Measurements from ENCODE around the gene SKOR1.

SKOR1 gene

GRCh38 chr15:67826717-67827561 lies 1.6 kb downstream of the SKOR1 start:
- Histone ChIP-seq H3K4me1 (ENCODE audit: control insufficient read depth, insufficient read depth, low read length) (peaks cover 14% of the 10 kb centered on the region), H3K27ac (ENCODE audit: low read length) (no peak overlapping the region), H3K9me3 (ENCODE audit: control insufficient read depth, insufficient read depth, low read length) (no peaks in the 10 kb centered on the region), H3K36me3 (ENCODE audit: control insufficient read depth, insufficient read depth, low read length) (no peaks in the 10 kb centered on the region; the same call in 1 of the 2 replicates), H3K4me3 (ENCODE audit: low read length) (no peak overlapping the region), H3K27me3 (ENCODE audit: control insufficient read depth, insufficient read depth, low read length) (peaks cover 94% of the 10 kb centered on the region)
- no peak for DNase-seq (ENCODE audit: low read depth, low spot score)
- WGBS (ENCODE audit: insufficient coverage, insufficient read length), result no CpG with 5 or more reads among the region's 88 CpGs

DNA sequence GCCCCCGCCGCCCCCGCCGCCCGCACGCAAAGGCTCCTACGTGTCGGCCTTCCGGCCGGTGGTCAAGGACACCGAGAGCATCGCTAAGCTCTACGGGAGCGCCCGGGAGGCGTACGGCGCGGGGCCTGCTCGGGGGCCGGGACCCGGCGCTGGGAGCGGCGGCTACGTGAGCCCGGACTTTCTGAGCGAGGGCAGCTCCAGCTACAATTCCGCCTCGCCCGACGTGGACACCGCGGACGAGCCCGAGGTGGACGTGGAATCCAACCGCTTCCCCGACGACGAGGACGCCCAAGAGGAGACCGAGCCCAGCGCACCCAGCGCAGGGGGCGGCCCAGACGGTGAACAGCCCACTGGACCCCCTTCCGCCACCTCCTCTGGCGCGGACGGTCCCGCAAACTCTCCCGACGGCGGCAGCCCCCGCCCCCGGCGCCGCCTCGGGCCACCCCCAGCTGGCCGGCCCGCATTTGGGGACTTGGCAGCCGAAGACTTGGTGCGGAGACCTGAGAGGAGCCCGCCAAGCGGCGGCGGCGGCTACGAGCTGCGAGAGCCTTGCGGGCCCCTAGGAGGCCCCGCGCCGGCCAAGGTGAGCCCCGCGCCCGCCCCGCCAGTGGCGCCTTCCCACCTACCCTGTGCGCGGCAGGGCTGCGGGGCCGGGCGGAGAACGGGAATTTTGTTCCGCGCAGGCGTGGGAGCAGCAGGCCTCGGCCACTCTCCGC lies 2.4 kb downstream of the SKOR1 start:
- Histone ChIP-seq H3K4me3 (ENCODE audit: low read length) (no peak overlapping the region), H3K9me3 (ENCODE audit: control insufficient read depth, insufficient read depth, low read length) (no peaks in the 10 kb centered on the region), H3K27ac (ENCODE audit: low read length) (no peak overlapping the region), H3K27me3 (ENCODE audit: control insufficient read depth, insufficient read depth, low read length) (peaks cover 94% of the 10 kb centered on the region), H3K4me1 (ENCODE audit: control insufficient read depth, insufficient read depth, low read length) (peaks cover 17% of the 10 kb centered on the region), H3K36me3 (ENCODE audit: control insufficient read depth, insufficient read depth, low read length) (no peaks in the 10 kb centered on the region; the same call in 1 of the 2 replicates)
- WGBS (ENCODE audit: insufficient coverage, insufficient read length), result no CpG with 5 or more reads among the region's 91 CpGs
- DNase-seq (ENCODE audit: low read depth, low spot score), result no peak

DNA sequence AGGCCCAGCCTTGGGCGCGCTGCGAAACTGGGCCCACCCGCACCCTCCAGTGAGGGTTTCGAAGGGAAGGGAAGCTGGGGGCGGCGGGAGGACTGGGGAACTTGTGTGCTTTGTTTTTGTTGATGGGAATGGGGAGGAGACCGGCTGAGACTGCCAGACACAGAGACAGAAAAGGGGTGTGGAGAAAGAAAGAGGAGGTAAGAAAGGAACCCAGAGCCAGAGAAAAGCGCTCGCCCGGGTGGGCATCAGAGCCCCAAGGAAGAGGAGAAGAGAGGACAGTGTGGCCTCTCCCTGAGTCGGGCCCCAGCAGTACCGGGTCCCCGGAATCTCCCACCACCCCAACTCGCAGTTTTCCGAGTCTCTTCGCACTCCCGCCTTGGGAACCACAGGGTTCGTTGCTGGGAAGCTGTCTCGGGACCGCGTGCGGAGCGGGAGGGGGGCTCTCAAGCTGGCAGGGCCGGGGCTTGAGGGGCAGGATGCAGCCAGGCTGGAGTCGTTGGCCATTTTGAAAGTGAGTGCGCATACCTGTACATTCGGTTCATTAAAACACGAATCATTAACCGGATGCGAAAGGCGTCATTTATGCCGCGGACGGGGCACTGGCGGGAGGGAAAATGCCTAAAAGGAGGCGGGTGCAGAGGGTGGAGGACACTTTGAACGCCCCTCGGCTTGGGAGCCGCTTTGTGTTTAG lies 3.1 kb downstream of the SKOR1 start:
- Histone ChIP-seq H3K4me1 (ENCODE audit: control insufficient read depth, insufficient read depth, low read length) (peaks cover 17% of the 10 kb centered on the region), H3K4me3 (ENCODE audit: low read length) (no peak overlapping the region), H3K36me3 (ENCODE audit: control insufficient read depth, insufficient read depth, low read length) (no peaks in the 10 kb centered on the region; the same call in 1 of the 2 replicates), H3K27ac (ENCODE audit: low read length) (no peak overlapping the region), H3K27me3 (ENCODE audit: control insufficient read depth, insufficient read depth, low read length) (peaks cover 96% of the 10 kb centered on the region), H3K9me3 (ENCODE audit: control insufficient read depth, insufficient read depth, low read length) (no peaks in the 10 kb centered on the region)
- no CpG with 5 or more reads among the region's 40 CpGs for WGBS (ENCODE audit: insufficient coverage, insufficient read length)
- no peak for DNase-seq (ENCODE audit: low read depth, low spot score)

GRCh38 chr15:67828969-67829646 lies 3.8 kb downstream of the SKOR1 start:
- WGBS (ENCODE audit: insufficient coverage, insufficient read length), result no CpG with 5 or more reads among the region's 54 CpGs
- no peaks in the 10 kb centered on the region; the same call in 1 of the 2 replicates for H3K36me3 ChIP-seq (ENCODE audit: control insufficient read depth, insufficient read depth, low read length)
- no peak overlapping the region; the same call in 1 of the 2 replicates for H3K4me3 ChIP-seq (ENCODE audit: low read length)
- no peaks in the 10 kb centered on the region for H3K9me3 ChIP-seq (ENCODE audit: control insufficient read depth, insufficient read depth, low read length)
- DNase-seq (ENCODE audit: low read depth, low spot score), result no peak
- no peak overlapping the region for H3K27ac ChIP-seq (ENCODE audit: low read length)
- peaks cover 18% of the 10 kb centered on the region for H3K4me1 ChIP-seq (ENCODE audit: control insufficient read depth, insufficient read depth, low read length)
- H3K27me3 ChIP-seq (ENCODE audit: control insufficient read depth, insufficient read depth, low read length), result peaks cover 95% of the 10 kb centered on the region

DNA sequence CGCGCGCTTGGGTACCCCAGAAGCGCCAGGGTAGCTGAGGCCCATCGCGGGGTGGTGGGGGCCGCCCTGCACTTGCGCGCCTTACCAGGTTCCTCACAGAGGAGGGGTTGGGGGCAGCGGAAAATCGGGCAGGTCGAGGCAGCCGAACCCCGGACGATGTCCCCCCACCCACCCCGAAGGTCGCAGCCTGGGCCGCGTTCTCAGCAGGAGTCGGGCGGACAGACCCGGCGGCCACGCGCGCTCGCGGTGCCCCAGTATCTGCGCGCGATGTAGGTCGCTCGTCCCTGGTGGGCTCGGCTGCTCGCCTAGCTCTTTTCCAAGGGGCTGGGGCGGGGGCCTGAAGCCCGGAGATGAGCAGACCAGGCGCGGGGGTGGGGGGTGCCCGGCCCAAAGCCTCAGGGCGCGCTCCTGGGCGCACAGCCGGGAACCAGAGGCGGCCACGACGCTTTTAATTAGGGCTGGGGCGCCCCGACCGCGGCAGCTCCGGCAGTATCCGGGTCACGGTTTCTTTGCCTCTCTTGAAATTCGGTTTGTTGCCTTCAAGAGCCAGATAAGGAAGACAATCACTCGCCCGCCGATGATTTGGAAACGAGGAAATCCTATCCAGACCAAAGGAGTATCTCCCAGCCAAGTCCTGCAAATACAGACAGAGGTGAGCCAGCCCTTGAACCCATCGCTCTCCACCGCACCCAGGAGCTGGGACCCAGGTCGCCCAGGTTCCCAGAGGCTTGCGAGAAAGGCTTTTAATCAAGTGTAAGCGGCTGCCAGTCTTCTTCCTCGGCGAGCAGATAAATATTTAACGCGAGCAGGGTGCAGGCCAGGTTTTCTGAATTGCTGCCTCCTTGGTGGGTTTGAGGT lies 4.6 kb downstream of the SKOR1 start:
- Histone ChIP-seq H3K9me3 (ENCODE audit: control insufficient read depth, insufficient read depth, low read length) (no peaks in the 10 kb centered on the region), H3K27ac (ENCODE audit: low read length) (no peak overlapping the region), H3K4me1 (ENCODE audit: control insufficient read depth, insufficient read depth, low read length) (peaks cover 16% of the 10 kb centered on the region), H3K4me3 (ENCODE audit: low read length) (no peak overlapping the region; the same call in 1 of the 2 replicates), H3K36me3 (ENCODE audit: control insufficient read depth, insufficient read depth, low read length) (no peaks in the 10 kb centered on the region; the same call in 1 of the 2 replicates), H3K27me3 (ENCODE audit: control insufficient read depth, insufficient read depth, low read length) (peaks cover 94% of the 10 kb centered on the region)
- WGBS (ENCODE audit: insufficient coverage, insufficient read length), result no CpG with 5 or more reads among the region's 68 CpGs
- DNase-seq (ENCODE audit: low read depth, low spot score), result no peak

- Histone ChIP-seq H3K27me3 (ENCODE audit: control insufficient read depth, insufficient read depth, low read length) (peaks cover 94% of the 10 kb centered on the region), H3K4me3 (ENCODE audit: low read length) (no peak overlapping the region)
These were observed 6.1 kb downstream of the SKOR1 start for GRCh38 chr15:67831363-67831762.

GRCh38 chr15:67832031-67832551 lies 6.8 kb downstream of the SKOR1 start:
- H3K4me3 ChIP-seq (ENCODE audit: low read length), result no peak overlapping the region
- peaks cover 11% of the 10 kb centered on the region for H3K4me1 ChIP-seq (ENCODE audit: control insufficient read depth, insufficient read depth, low read length)
- WGBS (ENCODE audit: insufficient coverage, insufficient read length), result no CpG with 5 or more reads among the region's 9 CpGs
- H3K9me3 ChIP-seq (ENCODE audit: control insufficient read depth, insufficient read depth, low read length), result no peaks in the 10 kb centered on the region
- H3K27me3 ChIP-seq (ENCODE audit: control insufficient read depth, insufficient read depth, low read length), result peaks cover 92% of the 10 kb centered on the region
- no peak for DNase-seq (ENCODE audit: low read depth, low spot score)
- H3K27ac ChIP-seq (ENCODE audit: low read length), result no peak overlapping the region
- H3K36me3 ChIP-seq (ENCODE audit: control insufficient read depth, insufficient read depth, low read length), result no peaks in the 10 kb centered on the region

More at GRCh38 chr15:67831363-67831762, 6.1 kb downstream of the SKOR1 start:
- DNase-seq (ENCODE audit: low read depth, low spot score), result no peak
- no peaks in the 10 kb centered on the region for H3K9me3 ChIP-seq (ENCODE audit: control insufficient read depth, insufficient read depth, low read length)
- H3K4me1 ChIP-seq (ENCODE audit: control insufficient read depth, insufficient read depth, low read length), result peaks cover 12% of the 10 kb centered on the region
- no peak overlapping the region for H3K27ac ChIP-seq (ENCODE audit: low read length)
- H3K36me3 ChIP-seq (ENCODE audit: control insufficient read depth, insufficient read depth, low read length), result no peaks in the 10 kb centered on the region; the same call in 1 of the 2 replicates

- H3K4me1 ChIP-seq (ENCODE audit: control insufficient read depth, insufficient read depth, low read length), result peaks cover 10% of the 10 kb centered on the region
- no peak for DNase-seq (ENCODE audit: low read depth, low spot score)
- no CpG with 5 or more reads among the region's 32 CpGs for WGBS (ENCODE audit: insufficient coverage, insufficient read length)
- H3K4me3 ChIP-seq (ENCODE audit: low read length), result peak overlapping the region; percentile 20; the same call in 1 of the 2 replicates
- no peak overlapping the region for H3K27ac ChIP-seq (ENCODE audit: low read length)
- H3K36me3 ChIP-seq (ENCODE audit: control insufficient read depth, insufficient read depth, low read length), result no peaks in the 10 kb centered on the region
- H3K9me3 ChIP-seq (ENCODE audit: control insufficient read depth, insufficient read depth, low read length), result no peaks in the 10 kb centered on the region
- H3K27me3 ChIP-seq (ENCODE audit: control insufficient read depth, insufficient read depth, low read length), result peaks cover 92% of the 10 kb centered on the region
These were observed 7.8 kb downstream of the SKOR1 start for GRCh38 chr15:67832897-67833709.

All from iPS DF 6.9 (cell line).